ENCODE measurements around the gene TAS1R1.

TAS1R1 gene

GRCh38 chr1:6623269-6623965 lies 68.3 kb downstream of the TAS1R1 start:
- no peak for TF ChIP-seq CTCF (IDR thresholded peaks at IDR 0.05; ENCODE audit: low read depth, low read length)
- H3K4me3 ChIP-seq (replicated peaks in 1 of 2; ENCODE audit: low read depth in 2 of 2, low read length in 2 of 2): no peak overlapping the region
- no peak for DNase-seq (ENCODE audit: low read depth in 2 of 2)

- DNase-seq (ENCODE audit: low read depth in 2 of 2): peak; percentile 90 to 92
- peak within 1 kb of the TSS; percentile 69 to 73 for H3K4me3 ChIP-seq (replicated peaks in 1 of 2; ENCODE audit: low read depth in 2 of 2, low read length in 2 of 2)
- TF ChIP-seq CTCF (IDR thresholded peaks at IDR 0.05; ENCODE audit: low read depth, low read length): no peak
These were observed 69.8 kb downstream of the TAS1R1 start, which contains the start of gene THAP3 for GRCh38 chr1:6624710-6625583. Gene THAP3, plus strand, starts transcription at chr1:6624868. Its CDS starts 351 bp downstream, at chr1:6625219.

GRCh38 chr1:6625584-6626149 lies 70.6 kb downstream of the TAS1R1 start:
- TF ChIP-seq CTCF (IDR thresholded peaks at IDR 0.05; ENCODE audit: low read depth, low read length): no peak
- peak overlapping the region; percentile 69 to 73 for H3K4me3 ChIP-seq (replicated peaks in 1 of 2; ENCODE audit: low read depth in 2 of 2, low read length in 2 of 2)
- DNase-seq (ENCODE audit: low read depth in 2 of 2): peak; percentile 50 to 81

- no peak for TF ChIP-seq CTCF (IDR thresholded peaks at IDR 0.05; ENCODE audit: low read depth, low read length)
- no peak for DNase-seq (ENCODE audit: low read depth in 2 of 2)
These were observed 71.9 kb downstream of the TAS1R1 start for GRCh38 chr1:6627031-6627430.

GRCh38 chr1:6627841-6628545 lies 72.9 kb downstream of the TAS1R1 start:
- no peak for DNase-seq (ENCODE audit: low read depth in 2 of 2)
- TF ChIP-seq CTCF (IDR thresholded peaks at IDR 0.05; ENCODE audit: low read depth, low read length): no peak

More at GRCh38 chr1:6627031-6627430, 71.9 kb downstream of the TAS1R1 start:
- H3K4me3 ChIP-seq (replicated peaks in 1 of 2; ENCODE audit: low read depth in 2 of 2, low read length in 2 of 2): no peak overlapping the region

GRCh38 chr1:6628971-6629479 lies 73.9 kb downstream of the TAS1R1 start:
- no peak overlapping the region for H3K4me3 ChIP-seq (replicated peaks in 1 of 2; ENCODE audit: low read depth in 2 of 2, low read length in 2 of 2)
- DNase-seq (ENCODE audit: low read depth in 2 of 2): no peak
- TF ChIP-seq CTCF (IDR thresholded peaks at IDR 0.05; ENCODE audit: low read depth, low read length): no peak

More at GRCh38 chr1:6627841-6628545, 72.9 kb downstream of the TAS1R1 start:
- no peak overlapping the region for H3K4me3 ChIP-seq (replicated peaks in 1 of 2; ENCODE audit: low read depth in 2 of 2, low read length in 2 of 2)

All from cardiac fibroblast (primary cell).